ENCODE measurements around the gene LMX1B.
A peak's percentile ranks its signal among the peaks of the same experiment; 100 is the strongest.

Gene LMX1B

DNA sequence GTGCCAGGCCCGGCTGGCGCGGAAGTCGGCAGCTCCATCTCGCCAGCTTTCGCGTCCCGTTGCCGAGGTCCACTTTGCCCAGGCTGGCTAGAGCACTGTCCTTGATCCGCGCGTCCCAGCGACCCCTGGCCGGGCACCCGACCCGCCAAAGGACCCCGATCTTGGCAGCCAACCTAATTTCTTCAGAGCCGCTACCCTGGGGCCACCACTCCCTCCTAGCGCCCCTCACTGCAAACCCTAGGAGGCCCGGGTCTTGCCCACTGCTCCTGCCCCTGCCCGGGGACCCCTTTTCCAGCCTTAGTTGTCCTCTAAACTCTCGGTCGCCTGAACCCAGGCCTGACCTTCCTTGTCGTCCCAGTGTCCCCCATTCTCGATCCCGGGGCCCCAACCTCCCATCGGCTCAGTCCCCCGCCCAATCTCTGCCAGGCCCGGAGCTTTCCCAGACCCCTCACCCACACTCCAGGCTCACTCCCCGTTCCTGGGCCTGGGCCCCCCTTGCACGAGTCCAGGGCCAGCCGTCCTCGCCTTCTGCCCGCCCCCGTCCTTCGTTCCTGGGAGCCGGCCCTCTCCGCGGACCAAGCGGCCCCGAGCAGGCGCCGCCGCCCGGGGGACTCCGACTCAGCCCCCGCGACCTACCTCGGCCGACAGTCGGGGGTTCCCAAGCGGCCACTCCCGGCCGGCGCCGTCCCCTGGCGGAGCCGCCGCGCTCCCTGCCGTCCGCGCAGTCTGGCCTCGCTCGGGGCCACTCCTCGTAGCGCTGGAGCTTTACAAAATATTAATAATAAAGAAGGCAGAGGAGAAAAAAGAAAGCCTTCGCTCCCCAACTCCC, 701 bp upstream of the LMX1B start (continued):
- TF ChIP-seq, protein P1, sequence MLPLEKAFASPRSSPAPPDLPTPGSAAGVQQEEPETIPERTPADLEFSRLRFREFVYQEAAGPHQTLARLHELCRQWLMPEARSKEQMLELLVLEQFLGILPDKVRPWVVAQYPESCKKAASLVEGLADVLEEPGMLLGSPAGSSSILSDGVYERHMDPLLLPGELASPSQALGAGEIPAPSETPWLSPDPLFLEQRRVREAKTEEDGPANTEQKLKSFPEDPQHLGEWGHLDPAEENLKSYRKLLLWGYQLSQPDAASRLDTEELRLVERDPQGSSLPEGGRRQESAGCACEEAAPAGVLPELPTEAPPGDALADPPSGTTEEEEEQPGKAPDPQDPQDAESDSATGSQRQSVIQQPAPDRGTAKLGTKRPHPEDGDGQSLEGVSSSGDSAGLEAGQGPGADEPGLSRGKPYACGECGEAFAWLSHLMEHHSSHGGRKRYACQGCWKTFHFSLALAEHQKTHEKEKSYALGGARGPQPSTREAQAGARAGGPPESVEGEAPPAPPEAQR (tag by site-specific recombination; IDR thresholded peaks at IDR 0.05), result no peak
- TF ChIP-seq, protein P2, sequence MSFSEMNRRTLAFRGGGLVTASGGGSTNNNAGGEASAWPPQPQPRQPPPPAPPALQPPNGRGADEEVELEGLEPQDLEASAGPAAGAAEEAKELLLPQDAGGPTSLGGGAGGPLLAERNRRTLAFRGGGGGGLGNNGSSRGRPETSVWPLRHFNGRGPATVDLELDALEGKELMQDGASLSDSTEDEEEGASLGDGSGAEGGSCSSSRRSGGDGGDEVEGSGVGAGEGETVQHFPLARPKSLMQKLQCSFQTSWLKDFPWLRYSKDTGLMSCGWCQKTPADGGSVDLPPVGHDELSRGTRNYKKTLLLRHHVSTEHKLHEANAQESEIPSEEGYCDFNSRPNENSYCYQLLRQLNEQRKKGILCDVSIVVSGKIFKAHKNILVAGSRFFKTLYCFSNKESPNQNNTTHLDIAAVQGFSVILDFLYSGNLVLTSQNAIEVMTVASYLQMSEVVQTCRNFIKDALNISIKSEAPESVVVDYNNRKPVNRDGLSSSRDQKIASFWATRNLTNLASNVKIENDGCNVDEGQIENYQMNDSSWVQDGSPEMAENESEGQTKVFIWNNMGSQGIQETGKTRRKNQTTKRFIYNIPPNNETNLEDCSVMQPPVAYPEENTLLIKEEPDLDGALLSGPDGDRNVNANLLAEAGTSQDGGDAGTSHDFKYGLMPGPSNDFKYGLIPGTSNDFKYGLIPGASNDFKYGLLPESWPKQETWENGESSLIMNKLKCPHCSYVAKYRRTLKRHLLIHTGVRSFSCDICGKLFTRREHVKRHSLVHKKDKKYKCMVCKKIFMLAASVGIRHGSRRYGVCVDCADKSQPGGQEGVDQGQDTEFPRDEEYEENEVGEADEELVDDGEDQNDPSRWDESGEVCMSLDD (tag by site-specific recombination; IDR thresholded peaks at IDR 0.05), result peak; percentile 68; the same call in 1 of the 2 replicates
- TF ChIP-seq, protein P3, sequence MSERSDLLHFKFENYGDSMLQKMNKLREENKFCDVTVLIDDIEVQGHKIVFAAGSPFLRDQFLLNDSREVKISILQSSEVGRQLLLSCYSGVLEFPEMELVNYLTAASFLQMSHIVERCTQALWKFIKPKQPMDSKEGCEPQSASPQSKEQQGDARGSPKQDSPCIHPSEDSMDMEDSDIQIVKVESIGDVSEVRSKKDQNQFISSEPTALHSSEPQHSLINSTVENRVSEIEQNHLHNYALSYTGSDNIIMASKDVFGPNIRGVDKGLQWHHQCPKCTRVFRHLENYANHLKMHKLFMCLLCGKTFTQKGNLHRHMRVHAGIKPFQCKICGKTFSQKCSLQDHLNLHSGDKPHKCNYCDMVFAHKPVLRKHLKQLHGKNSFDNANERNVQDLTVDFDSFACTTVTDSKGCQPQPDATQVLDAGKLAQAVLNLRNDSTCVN (tag by site-specific recombination; optimal IDR thresholded peaks at IDR 0.05), result peak; percentile 68
- no peak for TF ChIP-seq ZNF404 (tag by site-specific recombination; IDR thresholded peaks at IDR 0.05)
- no peak for TF ChIP-seq ZNF830 (tag by site-specific recombination; IDR thresholded peaks at IDR 0.05; ENCODE audit: low read depth)
- no peak for TF ChIP-seq ZNF10 (tag by site-specific recombination; IDR thresholded peaks at IDR 0.05)
- peak; percentile 82 for TF ChIP-seq ZNF223 (tag by site-specific recombination; IDR thresholded peaks at IDR 0.05)
- TF ChIP-seq, protein P4, sequence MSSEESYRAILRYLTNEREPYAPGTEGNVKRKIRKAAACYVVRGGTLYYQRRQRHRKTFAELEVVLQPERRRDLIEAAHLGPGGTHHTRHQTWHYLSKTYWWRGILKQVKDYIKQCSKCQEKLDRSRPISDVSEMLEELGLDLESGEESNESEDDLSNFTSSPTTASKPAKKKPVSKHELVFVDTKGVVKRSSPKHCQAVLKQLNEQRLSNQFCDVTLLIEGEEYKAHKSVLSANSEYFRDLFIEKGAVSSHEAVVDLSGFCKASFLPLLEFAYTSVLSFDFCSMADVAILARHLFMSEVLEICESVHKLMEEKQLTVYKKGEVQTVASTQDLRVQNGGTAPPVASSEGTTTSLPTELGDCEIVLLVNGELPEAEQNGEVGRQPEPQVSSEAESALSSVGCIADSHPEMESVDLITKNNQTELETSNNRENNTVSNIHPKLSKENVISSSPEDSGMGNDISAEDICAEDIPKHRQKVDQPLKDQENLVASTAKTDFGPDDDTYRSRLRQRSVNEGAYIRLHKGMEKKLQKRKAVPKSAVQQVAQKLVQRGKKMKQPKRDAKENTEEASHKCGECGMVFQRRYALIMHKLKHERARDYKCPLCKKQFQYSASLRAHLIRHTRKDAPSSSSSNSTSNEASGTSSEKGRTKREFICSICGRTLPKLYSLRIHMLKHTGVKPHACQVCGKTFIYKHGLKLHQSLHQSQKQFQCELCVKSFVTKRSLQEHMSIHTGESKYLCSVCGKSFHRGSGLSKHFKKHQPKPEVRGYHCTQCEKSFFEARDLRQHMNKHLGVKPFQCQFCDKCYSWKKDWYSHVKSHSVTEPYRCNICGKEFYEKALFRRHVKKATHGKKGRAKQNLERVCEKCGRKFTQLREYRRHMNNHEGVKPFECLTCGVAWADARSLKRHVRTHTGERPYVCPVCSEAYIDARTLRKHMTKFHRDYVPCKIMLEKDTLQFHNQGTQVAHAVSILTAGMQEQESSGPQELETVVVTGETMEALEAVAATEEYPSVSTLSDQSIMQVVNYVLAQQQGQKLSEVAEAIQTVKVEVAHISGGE (tag by site-specific recombination; conservative IDR thresholded peaks at IDR 0.05; ENCODE audit: low read depth), result no peak
- no peak for TF ChIP-seq WT1 (tag by site-specific recombination; IDR thresholded peaks at IDR 0.05)
- no peak for TF ChIP-seq ZNF561 (tag by site-specific recombination; IDR thresholded peaks at IDR 0.05; ENCODE audit: borderline replicate concordance)
- TF ChIP-seq, protein P5, sequence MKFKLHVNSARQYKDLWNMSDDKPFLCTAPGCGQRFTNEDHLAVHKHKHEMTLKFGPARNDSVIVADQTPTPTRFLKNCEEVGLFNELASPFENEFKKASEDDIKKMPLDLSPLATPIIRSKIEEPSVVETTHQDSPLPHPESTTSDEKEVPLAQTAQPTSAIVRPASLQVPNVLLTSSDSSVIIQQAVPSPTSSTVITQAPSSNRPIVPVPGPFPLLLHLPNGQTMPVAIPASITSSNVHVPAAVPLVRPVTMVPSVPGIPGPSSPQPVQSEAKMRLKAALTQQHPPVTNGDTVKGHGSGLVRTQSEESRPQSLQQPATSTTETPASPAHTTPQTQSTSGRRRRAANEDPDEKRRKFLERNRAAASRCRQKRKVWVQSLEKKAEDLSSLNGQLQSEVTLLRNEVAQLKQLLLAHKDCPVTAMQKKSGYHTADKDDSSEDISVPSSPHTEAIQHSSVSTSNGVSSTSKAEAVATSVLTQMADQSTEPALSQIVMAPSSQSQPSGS (tag by site-specific recombination; IDR thresholded peaks at IDR 0.05; ENCODE audit: low read depth), result no peak
- peak; percentile 13; the same call in 1 of the 2 replicates for TF ChIP-seq EGR2 (tag by site-specific recombination; IDR thresholded peaks at IDR 0.05; ENCODE audit: low read depth)
- TF ChIP-seq, protein P6, sequence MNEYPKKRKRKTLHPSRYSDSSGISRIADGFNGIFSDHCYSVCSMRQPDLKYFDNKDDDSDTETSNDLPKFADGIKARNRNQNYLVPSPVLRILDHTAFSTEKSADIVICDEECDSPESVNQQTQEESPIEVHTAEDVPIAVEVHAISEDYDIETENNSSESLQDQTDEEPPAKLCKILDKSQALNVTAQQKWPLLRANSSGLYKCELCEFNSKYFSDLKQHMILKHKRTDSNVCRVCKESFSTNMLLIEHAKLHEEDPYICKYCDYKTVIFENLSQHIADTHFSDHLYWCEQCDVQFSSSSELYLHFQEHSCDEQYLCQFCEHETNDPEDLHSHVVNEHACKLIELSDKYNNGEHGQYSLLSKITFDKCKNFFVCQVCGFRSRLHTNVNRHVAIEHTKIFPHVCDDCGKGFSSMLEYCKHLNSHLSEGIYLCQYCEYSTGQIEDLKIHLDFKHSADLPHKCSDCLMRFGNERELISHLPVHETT (tag by site-specific recombination; IDR thresholded peaks at IDR 0.05), result no peak
- no peak for TF ChIP-seq ZNF16 (tag by site-specific recombination; IDR thresholded peaks at IDR 0.05; ENCODE audit: low read depth)
- no peak for TF ChIP-seq ZNF146 (tag by site-specific recombination; IDR thresholded peaks at IDR 0.05)
- no peak for TF ChIP-seq ZNF560 (tag by site-specific recombination; IDR thresholded peaks at IDR 0.05; ENCODE audit: borderline replicate concordance)
- no peak for TF ChIP-seq ZNF558 (tag by site-specific recombination; IDR thresholded peaks at IDR 0.05)
- TF ChIP-seq ZNF664 (tag by site-specific recombination; IDR thresholded peaks at IDR 0.05), result no peak
- TF ChIP-seq ZNF768 (tag by site-specific recombination; IDR thresholded peaks at IDR 0.05), result no peak
- no peak for TF ChIP-seq ZNF707 (tag by site-specific recombination; IDR thresholded peaks at IDR 0.05)
- TF ChIP-seq, protein P7, sequence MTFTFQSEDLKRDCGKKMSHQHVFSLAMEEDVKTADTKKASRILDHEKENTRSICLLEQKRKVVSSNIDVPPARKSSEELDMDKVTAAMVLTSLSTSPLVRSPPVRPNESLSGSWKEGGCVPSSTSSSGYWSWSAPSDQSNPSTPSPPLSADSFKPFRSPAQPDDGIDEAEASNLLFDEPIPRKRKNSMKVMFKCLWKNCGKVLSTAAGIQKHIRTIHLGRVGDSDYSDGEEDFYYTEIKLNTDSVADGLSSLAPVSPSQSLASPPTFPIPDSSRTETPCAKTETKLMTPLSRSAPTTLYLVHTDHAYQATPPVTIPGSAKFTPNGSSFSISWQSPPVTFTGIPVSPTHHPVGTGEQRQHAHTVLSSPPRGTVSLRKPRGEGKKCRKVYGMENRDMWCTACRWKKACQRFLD (tag by site-specific recombination; IDR thresholded peaks at IDR 0.05), result no peak
- TF ChIP-seq SP2 (tag by site-specific recombination; IDR thresholded peaks at IDR 0.05), result peak; percentile 27; the same call in 1 of the 2 replicates
- TF ChIP-seq ZFP37 (tag by site-specific recombination; IDR thresholded peaks at IDR 0.05), result no peak
- TF ChIP-seq ZNF423 (tag by site-specific recombination; IDR thresholded peaks at IDR 0.05), result no peak

Data from HEK293 (cell line).